Nephron progenitor cell (in vitro differentiated cells): ENCODE results near the gene MYO18B.

Source experiments
- DNase-seq: peaks from one replicate; pipeline ENCODE4 v3.0.0; 2021
- H3K27ac Mint-ChIP-seq: 2 replicates; pipeline ENCODE4 v1.8.0; 2021; ENCODE audit warnings: mild to moderate bottlenecking, moderate library complexity, mixed read lengths
- H3K27me3 Mint-ChIP-seq: 2 replicates; pipeline ENCODE4 v1.8.0; 2021; ENCODE audit warnings: mild to moderate bottlenecking, low read depth, mixed read lengths; ENCODE audit not compliant: poor library complexity
- H3K36me3 Mint-ChIP-seq: 2 replicates; pipeline ENCODE4 v1.8.0; 2021; ENCODE audit warnings: low read depth, mixed read lengths
- H3K4me1 Mint-ChIP-seq: 2 replicates; pipeline ENCODE4 v1.8.0; 2021; ENCODE audit warnings: mixed read lengths
- H3K4me3 Mint-ChIP-seq: 2 replicates; pipeline ENCODE4 v1.8.0; 2021; ENCODE audit warnings: mild to moderate bottlenecking, moderate library complexity, mixed read lengths
- H3K9me3 Mint-ChIP-seq: 2 replicates; pipeline ENCODE4 v1.8.0; 2021; ENCODE audit warnings: mild to moderate bottlenecking, moderate library complexity, mixed read lengths
- CTCF ChIP-seq: fragments of 200-600 bp; sonication (generic); IDR thresholded peaks from 2 replicates; pipeline ENCODE4 v1.5.0; 2021; ENCODE audit warnings: antibody characterized with exemption

Gene MYO18B

GRCh38 chr22:25709758-25710157, 32.2 kb upstream of the MYO18B start:
- no peak for TF ChIP-seq CTCF
- peaks cover 19% of the 10 kb centered on the region for H3K4me1 Mint-ChIP-seq
- no peak overlapping the region for H3K4me3 Mint-ChIP-seq

GRCh38 chr22:25710501-25710900, 31.5 kb upstream of the MYO18B start:
- Mint-ChIP-seq H3K27ac (no peak overlapping the region), H3K4me1 (peaks cover 20% of the 10 kb centered on the region)
- no peak for DNase-seq

More at GRCh38 chr22:25709758-25710157, 32.2 kb upstream of the MYO18B start:
- Mint-ChIP-seq H3K36me3 (peaks cover 17% of the 10 kb centered on the region), H3K27me3 (no peaks in the 10 kb centered on the region), H3K9me3 (no peaks in the 10 kb centered on the region), H3K27ac (no peak overlapping the region)
- DNase-seq, result no peak

GRCh38 chr22:25711491-25711890, 30.5 kb upstream of the MYO18B start:
- Mint-ChIP-seq H3K9me3 (no peaks in the 10 kb centered on the region), H3K27me3 (no peaks in the 10 kb centered on the region), H3K27ac (no peak overlapping the region), H3K4me1 (peaks cover 20% of the 10 kb centered on the region), H3K36me3 (peaks cover 28% of the 10 kb centered on the region), H3K4me3 (no peak overlapping the region)
- TF ChIP-seq CTCF, result no peak
- no peak for DNase-seq

More at GRCh38 chr22:25710501-25710900, 31.5 kb upstream of the MYO18B start:
- Mint-ChIP-seq H3K36me3 (peaks cover 19% of the 10 kb centered on the region), H3K27me3 (no peaks in the 10 kb centered on the region), H3K4me3 (no peak overlapping the region), H3K9me3 (no peaks in the 10 kb centered on the region)
- TF ChIP-seq CTCF, result no peak

GRCh38 chr22:25712661-25713400, 29.2 kb upstream of the MYO18B start:
- no peak overlapping the region for H3K4me3 Mint-ChIP-seq
- no peaks in the 10 kb centered on the region for H3K27me3 Mint-ChIP-seq
- no peak overlapping the region for H3K27ac Mint-ChIP-seq
- no peaks in the 10 kb centered on the region for H3K9me3 Mint-ChIP-seq
- peaks cover 26% of the 10 kb centered on the region for H3K36me3 Mint-ChIP-seq
- DNase-seq, result no peak
- H3K4me1 Mint-ChIP-seq, result peaks cover 20% of the 10 kb centered on the region
- TF ChIP-seq CTCF, result no peak

GRCh38 chr22:25714070-25714469, 27.9 kb upstream of the MYO18B start:
- Mint-ChIP-seq H3K4me3 (no peak overlapping the region), H3K9me3 (no peaks in the 10 kb centered on the region), H3K36me3 (peaks cover 28% of the 10 kb centered on the region), H3K27ac (no peak overlapping the region), H3K27me3 (no peaks in the 10 kb centered on the region), H3K4me1 (peaks cover 20% of the 10 kb centered on the region)
- no peak for TF ChIP-seq CTCF
- DNase-seq, result no peak

GRCh38 chr22:25714739-25715138, 27.2 kb upstream of the MYO18B start:
- H3K27me3 Mint-ChIP-seq, result no peaks in the 10 kb centered on the region
- no peak overlapping the region for H3K27ac Mint-ChIP-seq
- peaks cover 27% of the 10 kb centered on the region for H3K36me3 Mint-ChIP-seq
- TF ChIP-seq CTCF, result no peak
- no peaks in the 10 kb centered on the region for H3K9me3 Mint-ChIP-seq
- no peak for DNase-seq
- no peak overlapping the region for H3K4me3 Mint-ChIP-seq
- peaks cover 20% of the 10 kb centered on the region for H3K4me1 Mint-ChIP-seq
